Stimulated activated CD8-positive, alpha-beta memory T cell treated with anti-CD3 and anti-CD28 coated beads, Interleukin-12 subunit alpha, Interleukin-12 subunit beta, amount 100 ng/mL, for 4 hours (primary cell): ENCODE data around the gene ADAMTS9.
A peak's percentile ranks its signal among the peaks of the same experiment; 100 is the strongest.

Experiments
- DNase-seq: peaks from one replicate; pipeline ENCODE4 v3.0.0-alpha.2; 2020; ENCODE audit warnings: low read depth

Gene ADAMTS9

GRCh38 chr3:64488939-64489338 lies 198.9 kb downstream of the ADAMTS9 start:
- no peak for DNase-seq

- peak; percentile 2 for DNase-seq
These were observed 203.4 kb downstream of the ADAMTS9 start for GRCh38 chr3:64484289-64484992.

GRCh38 chr3:64483467-64483866 lies 204.3 kb downstream of the ADAMTS9 start:
- DNase-seq = no peak

GRCh38 chr3:64475037-64475436 lies 212.8 kb downstream of the ADAMTS9 start:
- DNase-seq = no peak

- no peak for DNase-seq
These were observed 214.3 kb downstream of the ADAMTS9 start for GRCh38 chr3:64473466-64473865.

GRCh38 chr3:64470436-64470835 lies 217.4 kb downstream of the ADAMTS9 start:
- DNase-seq = no peak

GRCh38 chr3:64467255-64467944 lies 220.4 kb downstream of the ADAMTS9 start:
- DNase-seq = no peak
